Calu3 (cell line): Measurements from ENCODE around the gene PTPN6. TPM values are rescaled to one million over a fixed set of nuclear protein-coding genes. Genes with fewer than 3 reads are reported as not detected.

Experiments
- BruUV-seq: library from RNA; stranded (reverse); fragments of 400-500 nt; replicated peaks from 2 replicates; lab custom pipeline; 2021; lab: Mats Ljungman, UMichigan
- CTCF ChIA-PET: fragments of 300-600 bp; sonication (Branson Sonifier 250); formaldehyde crosslinking; loops from one replicate; lab custom pipeline; 2022; ENCODE audit warnings: antibody characterized with exemption; lab: Charles Lee
- DNase-seq: peaks from one replicate; pipeline ENCODE4 v3.0.0; 2022
- H3K27ac Mint-ChIP-seq: one replicate; pipeline ENCODE4 v1.8.0; 2022; ENCODE audit warnings: mixed read lengths; ENCODE audit not compliant: unreplicated experiment
- H3K27me3 Mint-ChIP-seq: one replicate; pipeline ENCODE4 v1.8.0; 2022; ENCODE audit warnings: mixed read lengths; ENCODE audit not compliant: unreplicated experiment
- H3K36me3 Mint-ChIP-seq: one replicate; pipeline ENCODE4 v1.8.0; 2022; ENCODE audit warnings: mild to moderate bottlenecking, moderate library complexity, mixed read lengths; ENCODE audit not compliant: insufficient read depth, unreplicated experiment
- H3K4me1 Mint-ChIP-seq: one replicate; pipeline ENCODE4 v1.8.0; 2022; ENCODE audit warnings: mild to moderate bottlenecking, low read depth, mixed read lengths; ENCODE audit not compliant: unreplicated experiment
- H3K4me3 Mint-ChIP-seq: one replicate; pipeline ENCODE4 v1.8.0; 2022; ENCODE audit warnings: mild to moderate bottlenecking, low read depth, moderate library complexity, mixed read lengths; ENCODE audit not compliant: unreplicated experiment
- H3K9me3 Mint-ChIP-seq: one replicate; pipeline ENCODE4 v1.8.0; 2022; ENCODE audit warnings: low read depth, mixed read lengths; ENCODE audit not compliant: unreplicated experiment
- CTCF ChIP-seq: fragments of 200-600 bp; IDR thresholded peaks from one replicate; pipeline ENCODE4 v1.8.0; 2022; ENCODE audit warnings: antibody characterized with exemption; ENCODE audit not compliant: unreplicated experiment
- intact Hi-C: fragments of 100-400 bp; cut with micrococcal nuclease; formaldehyde crosslinking; loops from one replicate; pipeline ENCODE4 v1.10.0; 2022; ENCODE audit not compliant: unreplicated experiment
- total RNA-seq: library from RNA; stranded (reverse); gene quantifications from 2 replicates; pipeline ENCODE4 v1.2.3, GENCODE V29; 2022

PTPN6 gene
- total RNA-seq, 1 experiment from 2014 or later, result 46.3 TPM

DNA sequence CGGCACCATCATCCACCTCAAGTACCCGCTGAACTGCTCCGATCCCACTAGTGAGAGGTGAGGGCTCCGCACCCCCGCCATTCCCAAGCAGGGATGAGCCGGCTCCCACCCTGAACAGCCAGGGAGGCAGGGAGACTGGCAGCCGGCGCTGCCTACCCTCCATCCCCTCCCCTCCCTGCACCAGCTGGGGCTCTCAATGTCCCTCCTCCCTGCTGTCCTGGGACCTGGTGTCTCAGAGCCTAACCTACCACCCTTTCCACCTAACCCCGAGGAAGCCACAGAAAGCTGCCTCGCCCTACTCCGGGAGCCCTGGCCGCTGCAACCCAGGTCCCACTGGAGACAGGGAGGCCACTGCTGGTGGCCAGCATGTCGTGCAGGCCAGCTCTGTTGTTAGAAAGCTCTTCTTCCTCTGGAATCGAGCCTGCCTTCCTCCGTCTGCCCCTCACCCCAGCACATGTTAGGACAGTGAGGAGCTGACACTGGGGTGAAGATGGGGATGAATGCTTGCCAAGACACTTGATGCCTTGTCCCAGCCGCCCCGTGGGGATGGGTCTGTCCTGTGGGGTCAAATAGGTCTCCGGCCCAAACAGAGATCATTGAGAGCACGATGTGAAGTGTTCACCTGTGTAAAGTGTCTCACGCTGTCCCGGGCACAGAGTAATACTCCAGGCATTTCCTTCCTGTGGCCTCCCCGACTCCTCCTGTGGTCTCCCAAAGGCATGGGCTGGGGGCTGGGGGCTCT is 1.1 kb downstream of the PTPN6 start:
- no peak for TF ChIP-seq CTCF
- Mint-ChIP-seq H3K27me3 (no peaks in the 10 kb centered on the region), H3K9me3 (no peaks in the 10 kb centered on the region), H3K36me3 (peaks cover 30% of the 10 kb centered on the region), H3K4me1 (peaks cover 13% of the 10 kb centered on the region), H3K4me3 (no peak overlapping the region), H3K27ac (no peak overlapping the region)
- CTCF ChIA-PET, result interaction anchor here (0.7 to 1.7 kb wide), 2 partner anchors 10 to 512 kb away, joined by 4 to 5 read pairs; no protein-coding TSS in a partner anchor
- no peak for DNase-seq
- intact Hi-C loops, result no loop called here
- BruUV-seq, result no TSS peak

DNA sequence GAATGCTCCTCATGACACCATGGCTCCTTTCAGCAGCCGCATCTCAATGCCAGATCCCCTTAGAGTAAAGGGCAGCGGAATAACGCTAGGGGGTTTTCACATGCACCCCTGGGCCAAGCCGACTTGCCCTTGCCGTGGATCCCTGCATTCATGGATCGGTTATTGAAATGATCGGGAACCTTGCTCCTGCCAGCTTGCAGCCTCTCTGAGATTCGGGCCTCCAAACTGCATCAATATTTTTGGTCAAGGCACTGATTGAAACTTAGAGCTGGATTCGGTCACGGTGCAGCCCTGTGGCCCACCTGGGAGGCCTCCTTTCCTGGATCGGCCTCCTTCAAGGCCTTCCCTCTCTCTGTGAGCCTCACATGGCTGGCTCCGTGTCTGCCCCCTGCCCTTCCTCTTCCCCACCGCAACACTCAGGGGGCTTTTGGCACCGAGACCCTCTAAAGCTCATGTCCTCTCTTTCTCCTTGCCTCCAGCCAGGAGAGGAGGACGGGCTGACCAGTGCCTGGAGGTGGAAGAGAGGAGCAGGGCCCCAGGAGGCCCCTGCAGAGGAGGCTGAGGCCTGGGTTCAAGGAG is 1.8 kb downstream of the PTPN6 start:
- Mint-ChIP-seq H3K27ac (no peak overlapping the region), H3K9me3 (no peaks in the 10 kb centered on the region), H3K36me3 (peaks cover 24% of the 10 kb centered on the region), H3K27me3 (no peaks in the 10 kb centered on the region), H3K4me3 (no peak overlapping the region), H3K4me1 (peaks cover 7% of the 10 kb centered on the region)
- TF ChIP-seq CTCF, result no peak
- CTCF ChIA-PET, result interaction anchor here (1.7 kb wide), 1 partner anchor 9 kb away, joined by 4 read pairs; no protein-coding TSS in a partner anchor
- no TSS peak for BruUV-seq
- intact Hi-C loops, result no loop called here
- no peak for DNase-seq

DNA sequence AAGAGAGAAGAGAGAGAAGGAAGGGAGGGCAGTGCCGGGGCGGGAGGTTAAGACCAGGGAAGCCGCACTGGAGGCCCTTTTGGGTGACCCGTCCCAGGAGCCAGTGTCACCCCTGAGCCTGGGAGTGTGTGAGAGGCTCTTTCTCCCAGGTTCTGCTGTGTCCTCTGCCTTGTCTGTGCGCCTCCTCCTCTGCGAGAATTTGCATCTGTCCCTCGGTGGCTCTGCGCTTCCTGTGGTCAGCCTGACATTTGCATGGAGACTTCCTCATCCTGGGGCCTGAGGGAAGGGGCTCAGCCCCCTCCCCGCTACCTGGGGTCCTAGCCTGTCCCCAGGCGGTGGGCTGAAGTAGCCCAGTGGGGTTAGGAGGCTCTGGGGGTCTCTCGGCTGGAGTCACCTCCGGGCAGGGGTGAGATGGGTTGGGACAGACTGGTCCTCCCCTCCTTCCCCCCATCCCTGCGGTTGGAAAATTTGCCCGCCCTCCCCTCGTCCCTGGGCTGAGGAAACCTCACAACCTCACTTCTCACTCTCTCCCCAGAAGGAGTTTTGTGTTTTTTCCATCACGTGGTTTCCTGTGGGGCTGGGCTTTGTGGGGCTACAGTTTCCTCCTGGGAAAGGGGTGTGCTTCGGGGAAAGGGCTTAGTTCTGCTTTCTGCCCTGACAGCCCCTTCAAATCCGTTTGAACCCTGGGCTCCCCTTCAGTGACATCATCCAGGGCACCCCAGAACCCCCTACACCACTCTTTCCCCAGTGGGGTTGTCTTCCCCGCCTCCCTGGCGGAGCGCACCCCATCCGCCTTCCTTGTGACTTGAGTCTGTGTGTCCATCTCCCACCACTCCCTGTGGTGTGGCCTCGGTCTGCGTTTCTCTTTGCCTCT is 2.5 kb downstream of the PTPN6 start:
- peaks cover 25% of the 10 kb centered on the region for H3K36me3 Mint-ChIP-seq
- no TSS peak for BruUV-seq
- H3K27me3 Mint-ChIP-seq, result no peaks in the 10 kb centered on the region
- H3K4me1 Mint-ChIP-seq, result no peaks in the 10 kb centered on the region
- no peak for DNase-seq
- intact Hi-C loops, result no loop called here
- no peak overlapping the region for H3K27ac Mint-ChIP-seq
- no peak overlapping the region for H3K4me3 Mint-ChIP-seq
- H3K9me3 Mint-ChIP-seq, result no peaks in the 10 kb centered on the region
- CTCF ChIA-PET, result interaction anchor here (1.7 kb wide), 1 partner anchor 8 kb away, joined by 4 read pairs; no protein-coding TSS in a partner anchor
- no peak for TF ChIP-seq CTCF

DNA sequence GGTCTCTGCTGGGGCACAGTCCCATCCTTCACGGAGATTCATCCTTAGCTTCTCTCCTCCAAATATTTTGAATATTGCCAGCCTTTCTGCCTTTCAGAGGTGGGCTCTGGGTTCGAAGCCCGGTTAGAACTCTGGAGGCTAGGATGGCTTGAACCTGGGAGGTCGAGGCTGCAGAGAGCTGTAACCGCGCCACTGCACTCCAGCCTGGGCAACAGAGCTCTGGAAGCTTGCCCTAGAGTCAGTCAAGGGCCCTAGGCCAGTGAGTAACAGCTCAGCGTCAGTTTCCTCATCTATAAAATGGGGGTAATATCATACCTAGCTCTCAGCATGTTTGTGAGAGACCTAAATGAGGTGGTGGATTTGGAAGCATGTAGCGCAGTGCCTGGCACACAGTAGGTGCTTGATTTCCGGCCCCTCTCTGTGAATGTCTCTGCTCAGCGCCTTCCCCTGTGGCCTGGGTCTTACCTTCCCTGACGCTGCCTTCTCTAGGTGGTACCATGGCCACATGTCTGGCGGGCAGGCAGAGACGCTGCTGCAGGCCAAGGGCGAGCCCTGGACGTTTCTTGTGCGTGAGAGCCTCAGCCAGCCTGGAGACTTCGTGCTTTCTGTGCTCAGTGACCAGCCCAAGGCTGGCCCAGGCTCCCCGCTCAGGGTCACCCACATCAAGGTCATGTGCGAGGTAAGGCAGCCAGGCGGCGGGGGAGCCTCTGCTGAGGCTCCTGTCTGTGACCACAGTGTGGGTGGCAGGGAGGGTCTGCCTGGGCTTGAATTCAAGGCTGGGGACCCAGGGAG is 3.4 kb downstream of the PTPN6 start:
- no peaks in the 10 kb centered on the region for H3K4me1 Mint-ChIP-seq
- H3K36me3 Mint-ChIP-seq, result peaks cover 32% of the 10 kb centered on the region
- no peaks in the 10 kb centered on the region for H3K27me3 Mint-ChIP-seq
- no peak overlapping the region for H3K27ac Mint-ChIP-seq
- no peak overlapping the region for H3K4me3 Mint-ChIP-seq
- no peak for TF ChIP-seq CTCF
- no peaks in the 10 kb centered on the region for H3K9me3 Mint-ChIP-seq
- no TSS peak for BruUV-seq
- CTCF ChIA-PET, result no interaction called here
- intact Hi-C loops, result no loop called here
- DNase-seq, result no peak
